Measurements from ENCODE around the gene SPACA9.

Gene SPACA9

DNA sequence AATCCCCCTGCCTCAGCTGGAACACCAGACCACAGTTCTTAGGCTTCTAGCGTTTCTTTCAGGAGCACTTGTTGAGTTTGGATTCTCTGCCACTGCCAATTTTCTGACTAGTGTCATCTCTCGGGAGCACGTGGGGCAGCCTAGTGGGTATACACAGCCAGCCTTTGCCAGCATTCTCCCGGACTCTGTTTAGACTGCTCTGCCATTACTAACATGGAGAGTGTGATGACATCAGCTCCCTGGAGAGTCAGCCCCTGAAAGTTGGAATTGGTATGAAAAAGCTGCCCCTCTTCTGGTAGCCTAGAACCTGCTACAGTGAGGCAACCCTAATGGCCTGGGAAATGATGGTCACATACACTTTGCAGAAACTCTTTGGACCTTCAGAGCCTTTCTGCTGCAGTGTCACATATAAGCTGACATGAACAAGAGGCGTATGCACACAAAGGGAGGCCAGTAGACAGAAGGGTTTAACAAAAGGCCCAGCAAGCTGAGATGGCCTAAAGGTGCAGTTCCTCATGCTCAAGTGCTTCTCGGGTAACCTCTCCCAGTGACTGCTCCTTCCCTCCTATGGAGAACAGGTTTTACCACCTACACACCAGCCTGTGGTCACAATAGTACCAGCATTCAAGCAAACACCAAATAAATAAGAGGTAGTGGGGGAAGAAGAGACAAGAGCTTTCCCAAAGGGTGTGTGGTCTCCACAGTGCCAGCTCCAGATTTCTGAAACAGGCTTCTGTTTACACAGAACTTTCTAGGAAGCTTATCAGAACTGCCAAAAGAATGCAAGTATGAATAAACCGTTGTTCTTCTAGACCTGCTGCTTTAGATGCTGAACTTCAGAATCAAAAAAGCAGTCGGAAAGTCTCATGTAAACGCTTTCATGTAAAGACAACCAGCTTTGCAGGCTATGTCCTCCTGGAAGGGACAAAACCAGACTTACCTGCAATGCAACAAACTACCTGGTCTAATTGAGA lies 16.5 kb downstream of the SPACA9 start:
- DNase-seq (ENCODE audit: low read depth), result no peak

DNA sequence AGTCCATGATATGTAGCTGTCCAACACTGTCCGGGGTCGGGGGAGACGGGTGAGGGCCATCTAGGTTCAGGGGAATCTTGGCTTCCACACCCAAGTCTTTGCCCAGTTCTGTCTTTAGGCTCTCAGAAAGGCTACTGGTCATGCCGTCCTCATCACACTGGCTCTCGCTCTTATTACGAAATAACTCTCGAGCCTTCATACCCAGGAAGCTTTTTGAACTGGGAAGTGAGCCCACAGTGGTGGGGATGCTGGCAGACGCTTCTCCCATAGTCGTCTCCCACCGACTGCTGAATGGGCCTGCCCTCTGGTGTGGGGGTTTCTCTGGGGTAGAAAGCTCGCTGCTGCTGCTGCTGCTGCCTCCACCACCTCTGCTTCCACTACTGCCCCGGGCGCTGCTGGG lies 17.6 kb downstream of the SPACA9 start:
- no peak for DNase-seq (ENCODE audit: low read depth)

DNA sequence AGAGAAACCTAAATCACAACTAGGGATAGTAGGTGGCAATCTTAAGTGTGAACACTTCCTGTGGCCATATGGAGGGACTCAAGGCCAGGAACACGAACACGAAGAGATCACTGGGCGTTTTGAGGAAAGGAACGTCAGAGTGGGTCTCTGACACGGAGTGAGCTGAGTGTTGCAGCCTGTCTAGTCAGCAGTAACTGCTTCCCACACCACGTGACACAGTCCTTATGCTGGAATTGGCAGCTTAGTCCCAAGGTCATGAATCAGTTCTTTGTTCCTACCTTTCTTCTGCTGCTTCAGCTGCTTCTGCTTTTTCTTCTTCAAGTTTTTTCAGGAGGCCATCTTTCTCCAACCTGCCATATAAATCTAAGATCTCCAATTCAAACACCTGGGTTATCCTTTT lies 18.2 kb downstream of the SPACA9 start:
- DNase-seq (ENCODE audit: low read depth), result no peak

DNA sequence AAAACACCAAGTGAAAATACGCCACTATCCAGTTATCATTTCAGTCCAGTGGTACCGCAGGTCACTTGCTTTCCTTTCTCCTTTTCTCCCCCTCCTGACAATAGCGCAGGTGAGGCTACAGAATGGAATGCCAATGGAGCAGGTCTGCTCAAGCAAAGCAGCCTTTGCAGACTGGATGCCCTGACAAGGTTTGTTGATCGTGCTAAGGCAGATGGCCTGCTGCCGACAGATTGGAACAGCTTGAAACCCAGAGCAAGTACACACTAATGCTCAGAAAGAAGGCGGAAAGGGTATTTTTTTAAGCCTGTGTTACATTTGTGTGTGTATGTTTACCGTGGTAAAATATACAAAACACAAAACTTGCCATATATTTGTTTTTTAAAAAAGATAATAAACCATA lies 19.4 kb downstream of the SPACA9 start:
- DNase-seq (ENCODE audit: low read depth), result no peak

DNA sequence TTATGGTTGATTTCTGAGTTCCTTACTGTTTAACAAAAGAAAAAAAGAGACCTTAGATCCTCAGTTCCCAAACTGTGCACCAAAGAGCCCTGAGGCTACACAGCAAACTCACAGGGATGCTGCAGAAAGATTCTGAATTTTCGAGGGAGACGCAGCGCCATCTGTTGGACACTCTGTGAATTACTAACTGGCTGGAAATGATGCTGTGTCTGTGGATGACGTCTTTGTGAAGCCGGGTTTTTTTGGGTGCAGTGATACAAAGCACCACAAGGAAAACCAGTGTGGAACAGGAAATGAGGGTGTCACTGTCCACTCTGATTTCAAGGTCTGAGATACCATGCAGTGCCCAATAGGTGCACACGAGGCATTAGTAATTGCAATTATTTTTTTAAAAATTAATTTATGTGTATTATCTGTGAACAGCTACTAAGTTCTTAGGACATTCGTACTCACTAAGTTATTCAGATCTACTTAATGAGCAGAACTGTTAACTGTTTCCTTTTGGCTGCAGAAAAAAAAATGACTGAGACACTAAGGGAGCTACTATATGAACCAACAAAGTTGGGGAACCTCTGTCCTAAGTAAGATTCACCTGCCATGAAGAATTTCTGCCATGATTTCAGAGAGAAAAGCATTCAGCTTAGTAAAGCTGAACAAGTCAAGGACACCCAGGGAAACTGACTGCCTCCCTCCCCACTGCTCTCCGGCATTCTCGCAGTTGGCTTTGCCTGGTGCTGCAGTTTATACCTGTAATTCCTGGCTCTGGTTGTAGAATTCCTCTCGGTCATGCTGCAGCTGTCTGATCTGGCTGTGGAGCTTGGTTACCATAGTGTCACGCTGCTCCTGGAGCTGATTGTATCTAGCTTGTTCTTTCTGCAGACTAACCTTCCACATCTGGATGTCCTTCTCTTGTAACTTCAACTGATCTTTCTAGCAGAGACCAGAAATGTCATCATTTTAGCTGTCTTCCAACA lies 23.4 kb downstream of the SPACA9 start:
- DNase-seq (ENCODE audit: low read depth), result peak; percentile 61

DNA sequence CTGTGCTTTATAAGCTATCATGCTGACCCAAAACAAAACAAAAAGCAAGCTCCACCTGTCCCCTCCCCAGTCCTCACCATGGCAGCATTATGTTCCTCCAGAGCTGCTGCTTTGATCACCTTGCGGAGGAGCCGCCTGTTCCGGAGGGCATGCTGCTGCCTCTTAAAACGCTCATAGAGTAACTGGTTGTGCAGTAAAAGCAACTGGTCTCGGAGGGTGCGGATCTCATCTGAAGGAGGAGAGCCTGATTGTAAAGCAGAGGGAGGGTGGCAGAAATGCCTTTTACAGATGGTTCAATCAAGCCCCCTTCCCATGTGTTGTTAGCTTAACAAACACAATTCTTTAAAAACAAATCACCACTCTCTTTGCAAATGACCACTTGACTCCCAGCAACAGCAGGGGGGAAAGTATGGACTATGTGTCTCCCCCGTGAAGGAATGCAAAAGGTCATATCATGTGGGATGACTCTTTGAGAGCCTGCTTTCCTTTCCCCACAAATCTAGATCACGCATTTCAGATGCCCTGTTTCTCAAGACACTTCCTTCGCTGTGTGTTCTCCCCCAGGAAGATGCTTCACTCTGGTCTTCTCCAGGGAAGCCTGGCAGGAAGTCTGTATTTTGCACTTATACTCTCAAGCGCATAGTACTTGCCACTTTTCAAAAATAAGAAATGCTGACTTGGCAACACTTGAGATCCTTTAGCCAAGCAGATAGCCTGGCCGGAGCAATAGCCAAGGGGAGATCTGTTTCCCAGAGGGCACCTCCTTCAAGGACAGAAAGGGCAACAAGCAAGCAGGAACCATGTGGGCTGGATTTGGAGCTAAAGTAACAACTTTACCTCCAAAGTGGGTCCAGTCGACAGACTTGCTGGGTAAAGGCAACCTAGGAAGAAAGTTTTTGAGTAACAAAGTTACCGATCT lies 25.1 kb downstream of the SPACA9 start:
- no peak for DNase-seq (ENCODE audit: low read depth)

DNA sequence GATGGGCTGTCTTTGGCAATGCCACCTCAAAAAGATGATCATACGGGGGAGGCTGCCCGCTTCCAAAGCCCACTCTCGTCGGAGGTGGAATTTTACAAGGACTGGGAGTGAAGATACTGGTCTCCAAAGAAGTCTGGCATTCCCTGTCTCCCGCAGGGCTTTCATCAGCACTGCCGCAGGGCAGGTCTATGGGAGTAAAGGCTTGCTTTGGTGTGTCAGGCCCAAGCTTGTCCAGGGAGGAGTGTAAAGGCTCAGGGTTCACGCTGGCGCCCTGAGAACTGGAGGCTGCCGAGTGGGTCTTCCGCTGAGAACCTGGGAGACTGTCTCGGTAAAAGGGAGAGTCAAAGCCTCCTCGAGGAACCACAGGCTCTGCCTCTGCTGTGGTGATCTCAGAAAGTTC lies 27.0 kb downstream of the SPACA9 start:
- DNase-seq (ENCODE audit: low read depth), result no peak

DNA sequence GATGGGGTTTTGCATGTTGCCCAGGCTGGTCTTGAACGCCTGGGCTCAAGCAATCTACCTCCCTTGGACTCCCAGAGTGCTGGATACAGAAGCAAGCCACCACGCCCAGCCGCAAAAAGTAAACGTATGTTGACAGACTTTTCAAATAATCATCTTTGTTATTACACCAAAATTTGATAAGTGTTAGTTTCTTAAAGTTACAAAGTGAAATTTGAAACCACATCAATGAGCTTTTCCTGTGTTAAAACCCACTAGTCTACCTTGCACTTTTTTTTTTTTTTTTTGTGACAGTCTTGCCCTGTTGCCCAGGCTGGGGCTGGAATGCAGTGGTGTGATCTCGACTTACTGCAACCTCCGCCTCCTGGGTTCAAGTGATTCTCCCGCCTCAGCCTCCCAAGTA lies 29.9 kb downstream of the SPACA9 start:
- no peak for DNase-seq (ENCODE audit: low read depth)

DNA sequence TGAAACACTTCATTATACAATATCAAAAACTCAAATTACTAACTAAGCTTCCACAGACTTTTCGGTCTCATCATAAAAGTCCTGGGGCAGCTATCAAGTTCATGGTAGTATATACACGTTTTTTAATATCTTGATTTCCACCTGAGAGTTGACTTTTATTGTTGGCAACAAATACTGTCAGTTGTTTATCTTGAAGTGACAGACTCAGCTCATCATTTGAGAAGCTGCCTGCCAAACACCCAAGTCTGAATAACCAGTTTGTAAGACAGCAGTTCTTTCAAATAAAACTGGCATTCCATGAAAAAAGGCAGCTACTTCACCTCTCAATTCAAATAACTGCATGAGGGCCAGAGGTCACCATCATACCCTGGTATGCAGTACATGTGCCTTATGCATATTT lies 30.6 kb downstream of the SPACA9 start:
- no peak for DNase-seq (ENCODE audit: low read depth)

DNA sequence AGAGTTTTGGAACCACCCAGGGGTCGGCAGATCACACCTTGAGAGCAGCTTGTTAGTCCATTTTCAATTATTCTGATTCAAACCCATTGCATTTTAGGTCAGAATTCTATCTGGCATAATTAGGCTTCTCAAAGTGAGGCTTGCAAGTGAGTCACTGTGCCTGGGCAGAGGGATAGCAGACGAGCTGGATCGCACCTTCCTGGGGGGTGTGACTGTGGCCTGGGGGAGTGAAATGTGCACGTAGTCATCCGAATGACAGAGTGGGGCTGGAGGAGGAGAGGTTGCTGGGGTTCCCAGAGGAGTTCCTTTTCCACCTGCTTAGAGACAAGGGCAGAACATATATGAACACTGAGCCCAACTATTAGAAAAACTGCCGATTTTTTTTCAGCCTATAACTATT lies 31.7 kb downstream of the SPACA9 start:
- DNase-seq (ENCODE audit: low read depth), result no peak

DNA sequence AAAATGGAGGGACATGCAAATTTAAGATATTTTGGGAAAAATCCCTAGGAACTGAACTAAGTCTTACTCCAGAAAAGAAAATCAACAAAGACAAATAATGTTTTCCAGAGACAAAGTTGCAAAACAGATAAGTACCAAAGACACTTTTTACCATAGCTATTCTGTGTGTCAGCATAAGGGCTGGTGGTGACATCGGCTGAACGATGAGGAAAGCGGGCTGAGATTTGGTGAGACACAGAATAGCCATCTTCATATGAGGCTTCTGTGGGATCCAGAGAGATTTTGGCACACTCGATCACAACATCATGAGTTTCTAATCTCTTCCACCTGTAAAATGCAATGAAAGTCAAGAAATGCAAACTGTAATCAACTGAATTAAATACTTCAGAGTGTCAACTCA lies 33.4 kb downstream of the SPACA9 start:
- no peak for DNase-seq (ENCODE audit: low read depth)

DNA sequence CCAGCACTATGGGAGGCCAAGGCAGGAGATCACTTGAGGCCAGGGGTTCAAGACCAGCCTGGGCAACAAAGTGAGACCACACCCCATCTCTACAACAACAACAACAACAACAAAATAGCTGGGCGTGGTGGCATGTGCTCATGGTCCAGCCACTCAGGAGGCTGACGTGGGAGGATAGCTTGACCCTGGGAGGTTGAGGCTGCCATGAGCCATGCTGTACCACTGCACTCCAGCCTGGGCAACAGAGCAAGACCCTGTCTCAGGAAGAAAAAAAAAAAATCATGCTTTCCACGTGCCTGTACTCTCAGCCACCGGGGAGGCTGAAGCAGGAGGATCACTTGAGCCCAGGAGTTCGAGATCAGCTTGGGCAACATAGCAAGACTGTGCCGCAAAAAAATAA lies 36.2 kb downstream of the SPACA9 start:
- DNase-seq (ENCODE audit: low read depth), result no peak

DNA sequence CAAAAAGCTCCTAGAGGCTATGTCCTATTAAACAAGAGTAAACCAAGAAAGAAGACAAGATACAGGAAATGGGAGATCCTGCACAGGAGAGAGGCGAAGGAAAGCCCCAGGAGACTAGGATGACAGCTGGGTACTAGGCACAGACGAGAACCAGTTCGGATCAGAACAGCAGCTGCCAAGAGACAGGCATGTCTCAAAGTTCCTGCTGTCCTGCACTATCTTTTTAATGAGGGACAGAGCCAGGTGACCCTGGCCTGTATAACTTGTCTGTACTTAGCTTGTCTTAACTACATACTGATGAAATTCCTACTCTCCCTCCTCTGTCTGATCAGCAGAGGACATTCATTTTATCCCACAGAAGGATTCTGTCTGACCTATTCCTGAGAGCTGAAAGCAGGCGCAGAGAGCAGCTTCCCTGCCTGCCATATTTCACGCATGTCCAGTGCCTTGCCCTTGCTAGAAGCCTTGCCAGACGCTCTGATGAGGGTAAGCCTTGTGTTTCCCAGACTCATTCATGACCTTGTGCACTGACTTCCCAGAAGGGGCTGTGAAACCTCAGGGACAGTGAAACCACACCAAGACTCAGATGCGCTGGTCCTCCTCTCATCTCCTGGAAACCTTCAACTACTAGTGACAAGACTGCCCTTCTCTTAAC lies 41.0 kb downstream of the SPACA9 start:
- DNase-seq (ENCODE audit: low read depth), result no peak

DNA sequence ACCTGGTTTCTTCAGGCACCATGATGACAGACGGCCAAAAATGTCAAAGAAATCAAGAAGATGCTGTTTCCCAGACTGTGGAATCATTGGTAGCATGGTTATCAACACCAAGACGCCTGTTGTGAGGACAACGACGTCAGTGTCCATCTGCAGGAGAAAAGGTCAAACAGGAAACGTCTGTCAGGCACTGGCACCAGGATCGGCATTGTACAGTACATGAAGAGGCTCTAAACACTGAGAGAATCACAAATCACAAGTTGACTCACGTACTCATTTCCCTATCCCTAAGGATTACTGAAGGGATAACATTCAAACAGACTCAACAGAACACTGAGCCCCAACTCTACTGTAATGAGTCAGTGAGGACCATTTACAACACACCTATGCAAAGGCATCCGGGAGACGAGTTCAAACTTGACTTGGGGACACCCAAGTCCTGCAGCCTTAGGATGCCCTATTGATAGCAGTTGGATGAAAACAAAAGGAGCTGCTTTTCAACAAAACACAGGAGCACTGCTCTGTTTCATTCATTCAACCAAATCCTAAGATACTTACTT lies 44.7 kb downstream of the SPACA9 start:
- DNase-seq (ENCODE audit: low read depth), result no peak

DNA sequence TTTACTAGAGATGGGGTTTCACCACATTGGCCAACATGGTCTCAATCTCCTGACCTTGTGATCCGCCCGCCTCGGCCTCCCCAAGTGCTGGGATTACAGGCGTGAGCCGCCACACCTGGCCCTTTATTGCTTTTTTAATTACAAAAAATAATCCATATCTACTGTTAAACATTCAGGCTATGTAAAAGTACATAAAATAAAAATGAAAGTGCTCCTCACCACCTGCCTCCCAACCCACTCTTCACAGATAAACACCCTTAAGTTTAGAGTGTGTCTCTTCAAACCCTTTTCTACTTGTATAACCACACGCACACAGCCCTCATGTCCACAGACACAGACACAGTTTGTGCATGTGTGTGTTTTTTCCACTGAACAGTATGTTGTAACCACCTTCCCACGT lies 49.0 kb downstream of the SPACA9 start:
- no peak for DNase-seq (ENCODE audit: low read depth)

DNA sequence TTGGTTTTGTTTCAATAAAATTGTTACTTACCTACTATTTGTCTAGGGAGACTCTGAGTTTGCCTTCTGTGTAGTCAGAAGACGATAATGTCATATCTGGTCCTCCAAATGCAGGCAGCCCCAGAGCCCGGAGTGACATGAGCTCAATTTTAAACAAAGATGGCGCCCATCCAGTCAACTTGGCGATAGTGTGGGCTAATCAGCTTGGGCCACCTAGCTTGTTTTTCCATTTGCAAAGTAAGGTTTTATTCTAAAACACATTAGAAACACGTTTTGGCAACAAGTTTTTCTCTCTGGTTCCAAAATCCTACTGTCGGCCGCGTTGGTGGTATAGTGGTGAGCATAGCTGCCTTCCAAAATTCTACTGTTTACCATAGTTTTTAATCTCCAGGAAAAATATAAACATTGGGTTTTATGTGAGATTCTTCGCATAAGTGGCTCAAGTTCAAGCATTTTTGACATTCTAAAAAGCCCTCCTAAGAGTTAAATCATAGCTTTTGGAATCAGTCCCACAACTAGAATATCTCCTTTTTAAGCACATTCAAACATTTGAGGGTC lies 52.6 kb downstream of the SPACA9 start:
- no peak for DNase-seq (ENCODE audit: low read depth)

DNA sequence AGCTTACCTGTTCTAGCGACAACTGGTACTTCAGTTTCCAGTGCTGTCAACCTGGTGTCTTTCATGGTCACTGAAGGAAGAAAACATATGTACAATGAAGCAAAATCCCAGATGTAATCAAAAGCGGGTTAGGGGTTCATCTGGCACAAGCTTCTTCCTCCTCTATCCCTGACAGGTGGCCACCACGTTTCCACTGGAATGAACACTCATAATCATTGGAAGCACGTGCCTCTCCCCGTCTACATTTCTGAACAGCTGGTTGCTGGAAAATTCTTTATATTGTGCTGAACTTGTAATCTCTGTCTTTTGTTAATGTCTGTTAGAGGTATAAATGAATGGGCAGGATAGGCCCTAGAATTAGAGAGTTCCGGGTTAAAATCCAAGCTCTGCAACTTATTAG lies 56.3 kb downstream of the SPACA9 start:
- no peak for DNase-seq (ENCODE audit: low read depth)

DNA sequence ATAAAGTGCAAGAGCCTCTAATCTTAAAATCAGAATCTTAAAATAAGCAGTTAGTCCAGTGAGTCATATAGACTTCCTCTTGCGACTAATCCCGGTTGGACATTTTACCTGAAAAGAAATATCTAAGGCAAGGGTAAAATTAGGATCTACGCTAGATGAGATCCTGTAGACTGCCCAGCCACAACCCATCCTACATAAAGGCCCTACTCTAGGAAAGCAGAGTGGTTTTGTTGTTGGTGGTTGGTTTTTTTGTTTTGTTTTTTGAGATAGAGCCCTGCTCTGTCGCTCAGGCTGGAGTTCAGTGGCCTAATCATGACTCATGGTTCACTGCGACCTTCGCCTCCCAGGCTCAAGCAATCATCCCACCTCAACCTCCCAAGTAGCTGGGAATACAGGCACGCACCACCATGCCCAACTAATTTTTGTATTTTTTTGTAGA lies 58.8 kb downstream of the SPACA9 start:
- no peak for DNase-seq (ENCODE audit: low read depth)

DNA sequence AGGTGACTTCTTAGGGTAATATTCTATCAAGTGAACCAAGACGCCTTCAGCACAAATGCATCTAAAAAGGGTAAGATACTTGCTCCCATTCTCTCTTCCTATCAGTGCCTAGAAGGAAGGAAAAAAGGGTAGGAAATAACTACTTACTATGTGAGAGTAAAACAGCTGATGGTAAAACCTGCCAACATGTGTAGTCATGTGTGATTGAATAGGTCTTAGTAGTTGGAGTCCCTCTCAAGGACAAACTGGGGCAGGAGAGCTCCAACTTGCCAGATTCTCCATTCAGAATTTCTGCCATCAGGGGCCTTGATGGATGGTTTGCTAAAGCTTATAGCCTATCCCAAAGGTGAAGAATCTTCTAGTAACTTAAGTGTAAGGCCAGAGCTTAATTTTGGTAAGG lies 60.5 kb downstream of the SPACA9 start:
- DNase-seq (ENCODE audit: low read depth), result no peak

Measured in non-pigmented ciliary epithelial cell (primary cell).